OCI-LY7 (cell line): ENCODE data around the gene GNS. TPM values are rescaled to one million over a fixed set of nuclear protein-coding genes. Genes with fewer than 3 reads are reported as not detected.

Experiments
- BruUV-seq: library from RNA; stranded (reverse); fragments of 400-500 nt; replicated peaks from 2 replicates; lab custom pipeline; 2021; lab: Mats Ljungman, UMichigan
- CTCF ChIA-PET: fragments of 300-600 bp; sonication (Branson Sonifier 250); formaldehyde crosslinking; loops from one replicate; lab custom pipeline; 2022; ENCODE audit warnings: antibody characterized with exemption; ENCODE audit not compliant: unreplicated experiment; lab: Charles Lee
- POLR2A ChIA-PET: fragments of 300-600 bp; sonication (Branson Sonifier 250); formaldehyde crosslinking; loops from one replicate; lab custom pipeline; 2022; ENCODE audit warnings: antibody characterized with exemption; lab: Charles Lee
- DNase-seq: peaks from one replicate; pipeline ENCODE4 v3.0.0-alpha.2; 2015; ENCODE audit warnings: low spot score
- H2AFZ ChIP-seq: fragments of 200-600 bp; sonication (generic), shearing (Covaris generic); 2 replicates; pipeline ENCODE4 v1.6.1; 2014; ENCODE audit warnings: mild to moderate bottlenecking, antibody characterized with exemption, low read length, moderate library complexity
- H3K27ac ChIP-seq: fragments of 200-600 bp; sonication (generic); 2 replicates; pipeline ENCODE4 v1.5.1; 2014; ENCODE audit warnings: mixed run types, low read depth, mild to moderate bottlenecking, moderate library complexity, low read length, inconsistent platforms; ENCODE audit not compliant: poor library complexity, severe bottlenecking
- H3K36me3 ChIP-seq: fragments of 200-600 bp; sonication (generic); 2 replicates; pipeline ENCODE4 v1.6.1; 2014; ENCODE audit warnings: mild to moderate bottlenecking, antibody characterized with exemption, low read length, moderate library complexity, mixed read lengths; ENCODE audit not compliant: insufficient read depth
- H3K4me1 ChIP-seq: fragments of 200-600 bp; sonication (generic); 2 replicates; pipeline ENCODE4 v1.5.1; 2014; ENCODE audit warnings: mild to moderate bottlenecking, low read length; ENCODE audit not compliant: insufficient read depth, poor library complexity, severe bottlenecking
- H3K4me2 ChIP-seq: fragments of 200-600 bp; sonication (generic); 2 replicates; pipeline ENCODE4 v1.6.1; 2014; ENCODE audit warnings: mild to moderate bottlenecking, low read length
- H3K4me3 ChIP-seq: fragments of 200-600 bp; sonication (generic); 2 replicates; pipeline ENCODE4 v1.5.1; 2014; ENCODE audit warnings: mild to moderate bottlenecking, low read depth, low read length; ENCODE audit not compliant: poor library complexity, severe bottlenecking
- H3K79me2 ChIP-seq: fragments of 200-600 bp; sonication (generic); 2 replicates; pipeline ENCODE4 v1.6.1; 2016; ENCODE audit warnings: low read depth, mild to moderate bottlenecking, low read length, moderate library complexity, mixed read lengths; ENCODE audit not compliant: insufficient read depth
- H3K9me2 ChIP-seq: fragments of 200-600 bp; sonication (generic); 2 replicates; pipeline ENCODE4 v1.6.1; 2016; ENCODE audit warnings: mild to moderate bottlenecking, low read length, mixed read lengths; ENCODE audit not compliant: insufficient read depth
- H3K9me3 ChIP-seq: fragments of 200-600 bp; sonication (generic); 2 replicates; pipeline ENCODE4 v1.6.1; 2014; ENCODE audit warnings: mild to moderate bottlenecking, mixed run types, low read length, mixed read lengths
- H4K20me1 ChIP-seq: fragments of 200-600 bp; sonication (generic); 2 replicates; pipeline ENCODE4 v1.6.1; 2014; ENCODE audit warnings: mild to moderate bottlenecking, antibody characterized with exemption, low read length, moderate library complexity, mixed read lengths; ENCODE audit not compliant: insufficient read depth
- CTCF ChIP-seq: fragments of 200-600 bp; sonication (generic); conservative IDR thresholded peaks from 2 replicates; pipeline ENCODE4 v1.5.1; 2014; ENCODE audit warnings: mild to moderate bottlenecking, antibody characterized with exemption, low read length, moderate library complexity, mixed read lengths
- EZH2phosphoT487 ChIP-seq: fragments of 200-600 bp; sonication (generic); IDR thresholded peaks from 2 replicates; pipeline ENCODE4 v1.6.1; 2018; ENCODE audit warnings: low read depth, borderline replicate concordance, mild to moderate bottlenecking, mixed run types, antibody characterized with exemption, low read length, moderate library complexity, mixed read lengths
- intact Hi-C: fragments of 100-400 bp; cut with micrococcal nuclease; formaldehyde crosslinking; loops from one replicate; pipeline ENCODE4 v1.10.0; 2022; ENCODE audit not compliant: unreplicated experiment
- total RNA-seq, 2 experiments: library from RNA; depleted of rRNA in 1 of 2; stranded (reverse); fragments of >200 nt in 1 of 2; shearing (Covaris generic) in 1 of 2; gene quantifications; 2 replicates each; pipeline ENCODE4 v1.2.3, GENCODE V29; 2014 to 2022

Gene GNS
- total RNA-seq, 2 experiments from 2014 or later = 8.0 to 16.0 TPM

GRCh38 chr12:64694130-64695040, 64.8 kb downstream of the GNS start:
- H2AFZ ChIP-seq = no peak overlapping the region
- no peak overlapping the region for H3K27ac ChIP-seq
- H3K4me2 ChIP-seq = no peak overlapping the region
- no peak for DNase-seq
- no peak overlapping the region for H3K4me3 ChIP-seq
- no TSS peak for BruUV-seq
- ChIA-PET POLR2A (interaction anchor here (0.6 to 1.4 kb wide), 6 partner anchors 13 to 145 kb away, joined by 3 to 6 read pairs (median 4); no protein-coding TSS in a partner anchor), CTCF (interaction anchor here (0.6 to 1.3 kb wide), 3 partner anchors 145 to 475 kb away, joined by 4 to 8 read pairs (median 5); no protein-coding TSS in a partner anchor)
- H3K79me2 ChIP-seq = no peaks in the 10 kb centered on the region
- no peaks in the 10 kb centered on the region for H3K9me2 ChIP-seq
- no peak for TF ChIP-seq EZH2phosphoT487
- TF ChIP-seq CTCF = no peak
- H3K4me1 ChIP-seq = peaks cover 3% of the 10 kb centered on the region
- peaks cover 74% of the 10 kb centered on the region for H3K36me3 ChIP-seq
- no peaks in the 10 kb centered on the region for H4K20me1 ChIP-seq
- intact Hi-C loops = no loop called here
- no peaks in the 10 kb centered on the region for H3K9me3 ChIP-seq

GRCh38 chr12:64691795-64692583, 67.2 kb downstream of the GNS start:
- Histone ChIP-seq H3K36me3 (peaks cover 83% of the 10 kb centered on the region), H3K4me3 (no peak overlapping the region), H3K9me3 (no peaks in the 10 kb centered on the region), H2AFZ (no peak overlapping the region), H3K79me2 (no peaks in the 10 kb centered on the region), H4K20me1 (no peaks in the 10 kb centered on the region), H3K9me2 (no peaks in the 10 kb centered on the region), H3K4me1 (no peaks in the 10 kb centered on the region), H3K27ac (no peak overlapping the region), H3K4me2 (no peak overlapping the region)
- TF ChIP-seq EZH2phosphoT487 = no peak
- no peak for TF ChIP-seq CTCF
- no TSS peak for BruUV-seq
- intact Hi-C loops = no loop called here
- ChIA-PET CTCF (no interaction called here), POLR2A (interaction anchor here (0.7 to 2.1 kb wide), 4 partner anchors 15 to 120 kb away, joined by 3 to 4 read pairs (median 4); no protein-coding TSS in a partner anchor)
- DNase-seq = no peak
